CD1c-positive myeloid dendritic cell (primary cell): ENCODE measurements around the gene SPRED3.
"Not testable (repeated sequence)": the region's sequence is repeated elsewhere in the genome, so short reads cannot be mapped to it uniquely, and the experiment has no call there.

Source experiments
- DNase-seq: peaks from one replicate; pipeline ENCODE4 v3.0.0-alpha.2; 2016; ENCODE audit errors: extremely low spot score

The SPRED3 gene

GRCh38 chr19:38388349-38389100 lies at the start of gene SPRED3:
SPRED3 (plus strand) TSS chr19:38388697; CDS start chr19:38390303, 1,606 bp downstream.
- no peak for DNase-seq

- not testable (repeated sequence) for DNase-seq
These were observed 49.5 kb upstream of the SPRED3 start for GRCh38 chr19:38339011-38339410.

- no peak for DNase-seq
These were observed 47.6 kb upstream of the SPRED3 start for GRCh38 chr19:38340927-38341326.

GRCh38 chr19:38346837-38347236 lies 41.7 kb upstream of the SPRED3 start:
- no peak for DNase-seq

- no peak for DNase-seq
These were observed 37.6 kb upstream of the SPRED3 start for GRCh38 chr19:38350883-38351282.

- no peak for DNase-seq
These were observed 36.6 kb upstream of the SPRED3 start for GRCh38 chr19:38351865-38352395.

- no peak for DNase-seq
These were observed 35.9 kb upstream of the SPRED3 start for GRCh38 chr19:38352611-38353010.

- DNase-seq: no peak
These were observed 32.5 kb upstream of the SPRED3 start for GRCh38 chr19:38355728-38356725.

- DNase-seq: no peak
These were observed 30.4 kb upstream of the SPRED3 start for GRCh38 chr19:38358071-38358470.

- no peak for DNase-seq
These were observed 29.1 kb upstream of the SPRED3 start for GRCh38 chr19:38359242-38360021.

GRCh38 chr19:38360351-38360750 lies 28.1 kb upstream of the SPRED3 start:
- no peak for DNase-seq

- peak; percentile 53 for DNase-seq
These were observed 27.5 kb upstream of the SPRED3 start for GRCh38 chr19:38360839-38361631.

- peak; percentile 88 for DNase-seq
These were observed 26.8 kb upstream of the SPRED3 start for GRCh38 chr19:38361633-38362075.

GRCh38 chr19:38362076-38362945 lies 26.2 kb upstream of the SPRED3 start:
- DNase-seq: peak; percentile 86

GRCh38 chr19:38362946-38363688 lies 25.4 kb upstream of the SPRED3 start:
- DNase-seq: not testable (repeated sequence)

- DNase-seq: no peak
These were observed 21.5 kb upstream of the SPRED3 start for GRCh38 chr19:38367041-38367440.

- no peak for DNase-seq
These were observed 18.9 kb upstream of the SPRED3 start for GRCh38 chr19:38369584-38369983.

GRCh38 chr19:38370299-38370698 lies 18.2 kb upstream of the SPRED3 start:
- DNase-seq: no peak

GRCh38 chr19:38371081-38371480 lies 17.4 kb upstream of the SPRED3 start:
- no peak for DNase-seq
